Measurements from ENCODE around the gene PPP5C.
"Not testable (repeated sequence)": the region's sequence is repeated elsewhere in the genome, so short reads cannot be mapped to it uniquely, and the experiment has no call there.

Gene PPP5C

GRCh38 chr19:46346821-46347571 is at the start of gene PPP5C:
Gene PPP5C, plus strand, starts transcription at chr19:46347087. Its CDS starts 10 bp downstream, at chr19:46347097.
- DNase-seq, result peak; percentile 95 to 98

GRCh38 chr19:46297700-46298478 is 49.0 kb upstream of the PPP5C start:
- DNase-seq, result peak in 1 of 2 experiments; percentile 25

GRCh38 chr19:46298479-46299003 is 48.3 kb upstream of the PPP5C start:
- DNase-seq, result no peak

- DNase-seq, result peak in 1 of 2 experiments; percentile 67
These were observed 47.8 kb upstream of the PPP5C start for GRCh38 chr19:46299004-46299509.

GRCh38 chr19:46299695-46300094 is 47.2 kb upstream of the PPP5C start:
- no peak for DNase-seq

GRCh38 chr19:46303322-46303690 is 43.6 kb upstream of the PPP5C start:
- DNase-seq, result no peak

- DNase-seq, result peak; percentile 82 to 86
These were observed 43.0 kb upstream of the PPP5C start for GRCh38 chr19:46303691-46304397.

- no peak for DNase-seq
These were observed 40.4 kb upstream of the PPP5C start for GRCh38 chr19:46306501-46306900.

GRCh38 chr19:46308510-46308909 is 38.4 kb upstream of the PPP5C start:
- DNase-seq, result no peak

- no peak for DNase-seq
These were observed 37.8 kb upstream of the PPP5C start for GRCh38 chr19:46309056-46309455.

- DNase-seq, result no peak
These were observed 35.4 kb upstream of the PPP5C start for GRCh38 chr19:46311444-46311843.

GRCh38 chr19:46313540-46314469 is 33.1 kb upstream of the PPP5C start:
- DNase-seq, result peak in 1 of 2 experiments; percentile 54

- DNase-seq, result no peak
These were observed 29.5 kb upstream of the PPP5C start for GRCh38 chr19:46317339-46317738.

GRCh38 chr19:46319613-46320012 is 27.3 kb upstream of the PPP5C start:
- no peak for DNase-seq

GRCh38 chr19:46320559-46320958 is 26.3 kb upstream of the PPP5C start:
- DNase-seq, result no peak

- no peak for DNase-seq
These were observed 25.2 kb upstream of the PPP5C start for GRCh38 chr19:46321653-46322052.

- not testable (repeated sequence) for DNase-seq
These were observed 23.7 kb upstream of the PPP5C start for GRCh38 chr19:46323227-46323626.

GRCh38 chr19:46324277-46324676 is 22.6 kb upstream of the PPP5C start:
- DNase-seq, result no peak

GRCh38 chr19:46326608-46327007 is 20.3 kb upstream of the PPP5C start:
- no peak for DNase-seq

- DNase-seq, result no peak
These were observed 18.8 kb upstream of the PPP5C start for GRCh38 chr19:46328079-46328478.

GRCh38 chr19:46330319-46330918 is 16.5 kb upstream of the PPP5C start:
- DNase-seq, result no peak
